ENCODE results near the gene GLMN. TPM values are rescaled to one million over a fixed set of nuclear protein-coding genes. Genes with fewer than 3 reads are reported as not detected.

GLMN gene
- total RNA-seq, 1 experiment from 2014 or later = 23.6 TPM

DNA sequence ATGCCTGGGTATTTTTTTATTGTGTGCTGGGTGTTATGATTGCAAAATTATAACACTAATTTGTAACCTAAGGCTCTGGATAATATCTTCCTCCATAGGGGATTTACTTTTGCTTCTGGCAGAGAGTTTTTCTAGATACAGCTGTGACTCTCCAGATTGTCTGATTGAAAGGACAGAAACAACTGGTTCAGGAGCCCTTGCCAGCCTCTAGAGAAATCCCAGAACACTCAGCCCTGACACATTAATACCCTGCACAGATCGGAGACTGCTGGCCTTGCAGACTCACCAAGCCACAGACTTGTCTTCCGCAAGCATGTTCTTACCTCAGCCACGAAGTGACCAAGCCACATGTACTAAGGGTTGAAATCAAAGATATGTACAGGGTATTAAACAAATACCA lies 70.4 kb downstream of the GLMN start:
- no peaks in the 10 kb centered on the region for H3K27me3 Mint-ChIP-seq (ENCODE audit: low read depth)
- TF ChIP-seq, protein P1, sequence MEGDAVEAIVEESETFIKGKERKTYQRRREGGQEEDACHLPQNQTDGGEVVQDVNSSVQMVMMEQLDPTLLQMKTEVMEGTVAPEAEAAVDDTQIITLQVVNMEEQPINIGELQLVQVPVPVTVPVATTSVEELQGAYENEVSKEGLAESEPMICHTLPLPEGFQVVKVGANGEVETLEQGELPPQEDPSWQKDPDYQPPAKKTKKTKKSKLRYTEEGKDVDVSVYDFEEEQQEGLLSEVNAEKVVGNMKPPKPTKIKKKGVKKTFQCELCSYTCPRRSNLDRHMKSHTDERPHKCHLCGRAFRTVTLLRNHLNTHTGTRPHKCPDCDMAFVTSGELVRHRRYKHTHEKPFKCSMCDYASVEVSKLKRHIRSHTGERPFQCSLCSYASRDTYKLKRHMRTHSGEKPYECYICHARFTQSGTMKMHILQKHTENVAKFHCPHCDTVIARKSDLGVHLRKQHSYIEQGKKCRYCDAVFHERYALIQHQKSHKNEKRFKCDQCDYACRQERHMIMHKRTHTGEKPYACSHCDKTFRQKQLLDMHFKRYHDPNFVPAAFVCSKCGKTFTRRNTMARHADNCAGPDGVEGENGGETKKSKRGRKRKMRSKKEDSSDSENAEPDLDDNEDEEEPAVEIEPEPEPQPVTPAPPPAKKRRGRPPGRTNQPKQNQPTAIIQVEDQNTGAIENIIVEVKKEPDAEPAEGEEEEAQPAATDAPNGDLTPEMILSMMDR (conservative IDR thresholded peaks at IDR 0.05) = no peak
- H3K27me3 ChIP-seq (ENCODE audit: insufficient read depth, low read length) = no peaks in the 10 kb centered on the region

More for the DNA sequence above, 70.4 kb downstream of the GLMN start:
- H3K4ac ChIP-seq (ENCODE audit: low read depth, low read length) = no peak overlapping the region
- no peak overlapping the region for H2BK5ac ChIP-seq (ENCODE audit: insufficient read length, low read length)
- no peak overlapping the region for H3K56ac ChIP-seq (ENCODE audit: insufficient read length, low read depth, low read length)
- no peak overlapping the region for H3K23ac ChIP-seq (ENCODE audit: insufficient read length, low read depth, low read length)
- H2BK120ac ChIP-seq (ENCODE audit: low read depth, low read length, poor library complexity, severe bottlenecking) = no peak overlapping the region
- no peak for DNase-seq
- H3K36me3 Mint-ChIP-seq (ENCODE audit: insufficient read depth in 1 of 3, low read depth in 3 of 3) = no peaks in the 10 kb centered on the region
- no peak overlapping the region for H4K5ac ChIP-seq (ENCODE audit: insufficient read length, low read depth, low read length)
- H2BK20ac ChIP-seq (ENCODE audit: low read depth, low read length, poor library complexity, severe bottlenecking) = no peak overlapping the region
- no peak overlapping the region for H4K91ac ChIP-seq (ENCODE audit: insufficient read length, low read depth, low read length)
- no peaks in the 10 kb centered on the region for H4K20me1 ChIP-seq (ENCODE audit: control insufficient read depth, insufficient read depth, insufficient read length)
- no peak overlapping the region for H3K4me2 ChIP-seq (ENCODE audit: insufficient read depth, insufficient read length, low read length)
- H3K79me2 ChIP-seq (ENCODE audit: insufficient read depth, low read length) = no peaks in the 10 kb centered on the region
- no peaks in the 10 kb centered on the region; the same call in 1 of the 2 replicates for H3K4me1 ChIP-seq (ENCODE audit: insufficient read depth, low read length)
- no peak overlapping the region for H2AK5ac ChIP-seq (ENCODE audit: insufficient read length, low read length)
- H2BK15ac ChIP-seq (ENCODE audit: low read depth, low read length) = no peak overlapping the region
- H3K27ac ChIP-seq (ENCODE audit: insufficient read length, low read depth, low read length) = no peak overlapping the region
- no peaks in the 10 kb centered on the region for H3K79me1 ChIP-seq (ENCODE audit: insufficient read depth, low read depth, low read length, poor library complexity, severe bottlenecking)
- H2AFZ ChIP-seq (ENCODE audit: low read length) = no peak overlapping the region
- H3K4me1 Mint-ChIP-seq = no peaks in the 10 kb centered on the region
- H3K4me3 Mint-ChIP-seq = no peak overlapping the region
- H3K9ac ChIP-seq (ENCODE audit: extremely low read depth, insufficient read length, low read length) = no peak overlapping the region
- H2BK12ac ChIP-seq (ENCODE audit: insufficient read length, low read depth, low read length) = no peak overlapping the region
- H3T11ph ChIP-seq (ENCODE audit: low read length) = no peak overlapping the region
- no peak overlapping the region for H4K8ac ChIP-seq (replicated peaks; ENCODE audit: insufficient read length, low read depth, low read length)
- no peak overlapping the region for H3K14ac ChIP-seq (ENCODE audit: insufficient read depth, low read length)
- H3K9me3 Mint-ChIP-seq = no peaks in the 10 kb centered on the region
- H3K9me3 ChIP-seq (ENCODE audit: control insufficient read depth, low read depth, low read length) = no peaks in the 10 kb centered on the region
- H3K23me2 ChIP-seq (ENCODE audit: insufficient read length, low read depth, low read length, poor library complexity, severe bottlenecking) = no peaks in the 10 kb centered on the region
- H3K18ac ChIP-seq (ENCODE audit: insufficient read length, low read depth, low read length) = no peak overlapping the region
- WGBS (ENCODE audit: extremely low coverage, insufficient read length, low lambda C conversion rate) = no CpG with 5 or more reads among the region's 3 CpGs
- no peak overlapping the region for H3K27ac Mint-ChIP-seq
